HG03378 (cell line): ENCODE measurements around the gene RPAIN.

Experiments used
- ATAC-seq: cut with Tn5 transposase; IDR thresholded peaks from one replicate; pipeline ENCODE4 v1.9.1; 2021; ENCODE audit warnings: mild to moderate bottlenecking, moderate library complexity; ENCODE audit not compliant: unreplicated experiment

The RPAIN gene

GRCh38 chr17:5419959-5420653, at the start of gene RPAIN:
RPAIN (plus strand) TSS chr17:5420182; CDS start chr17:5420211, 29 bp downstream.
- ATAC-seq = peak; percentile 44

- ATAC-seq = no peak
These were observed 49.6 kb upstream of the RPAIN start for GRCh38 chr17:5370411-5370810.

GRCh38 chr17:5373112-5373511, 46.9 kb upstream of the RPAIN start:
- ATAC-seq = peak; percentile 56

GRCh38 chr17:5378566-5379207, 41.3 kb upstream of the RPAIN start:
- ATAC-seq = no peak

GRCh38 chr17:5379351-5380107, 40.5 kb upstream of the RPAIN start:
- ATAC-seq = no peak

- ATAC-seq = no peak
These were observed 39.4 kb upstream of the RPAIN start for GRCh38 chr17:5380491-5381135.

- ATAC-seq = no peak
These were observed 38.4 kb upstream of the RPAIN start for GRCh38 chr17:5381542-5381941.

GRCh38 chr17:5391678-5392077, 28.3 kb upstream of the RPAIN start:
- no peak for ATAC-seq

- no peak for ATAC-seq
These were observed 23.4 kb upstream of the RPAIN start for GRCh38 chr17:5396612-5397011.

- no peak for ATAC-seq
These were observed 20.2 kb upstream of the RPAIN start for GRCh38 chr17:5399767-5400166.

- no peak for ATAC-seq
These were observed 14.6 kb upstream of the RPAIN start for GRCh38 chr17:5405400-5405799.

- ATAC-seq = no peak
These were observed 11.8 kb upstream of the RPAIN start for GRCh38 chr17:5408186-5408585.

- ATAC-seq = no peak
These were observed 9.2 kb upstream of the RPAIN start for GRCh38 chr17:5410594-5411272.

GRCh38 chr17:5413682-5414081, 6.3 kb upstream of the RPAIN start:
- ATAC-seq = no peak

- no peak for ATAC-seq
These were observed 3.1 kb upstream of the RPAIN start for GRCh38 chr17:5416901-5417300.

- ATAC-seq = peak; percentile 39
These were observed 1.1 kb upstream of the RPAIN start for GRCh38 chr17:5418858-5419355.

- peak; percentile 70 for ATAC-seq
These were observed 525 bp upstream of the RPAIN start, which contains the start of gene NUP88 for GRCh38 chr17:5419356-5419958. NUP88 (minus strand) TSS chr17:5419662; CDS start chr17:5419650, 12 bp downstream.

GRCh38 chr17:5422505-5422904, 2.5 kb downstream of the RPAIN start:
- no peak for ATAC-seq

- no peak for ATAC-seq
These were observed 4.9 kb downstream of the RPAIN start for GRCh38 chr17:5424909-5425308.

GRCh38 chr17:5425826-5426225, 5.8 kb downstream of the RPAIN start:
- no peak for ATAC-seq
